NCI-H446 (cell line): Measurements from ENCODE around the gene ACSL4.
"Not testable (repeated sequence)": the region's sequence is repeated elsewhere in the genome, so short reads cannot be mapped to it uniquely, and the experiment has no call there.

Source experiments
- DNase-seq, 2 experiments: peaks; one replicate each; lab custom pipeline; 2025; lab: John Stamatoyannopoulos, UW

Gene ACSL4

GRCh38 chrX:109667986-109668385, 65.1 kb downstream of the ACSL4 start:
- no peak for DNase-seq

DNA sequence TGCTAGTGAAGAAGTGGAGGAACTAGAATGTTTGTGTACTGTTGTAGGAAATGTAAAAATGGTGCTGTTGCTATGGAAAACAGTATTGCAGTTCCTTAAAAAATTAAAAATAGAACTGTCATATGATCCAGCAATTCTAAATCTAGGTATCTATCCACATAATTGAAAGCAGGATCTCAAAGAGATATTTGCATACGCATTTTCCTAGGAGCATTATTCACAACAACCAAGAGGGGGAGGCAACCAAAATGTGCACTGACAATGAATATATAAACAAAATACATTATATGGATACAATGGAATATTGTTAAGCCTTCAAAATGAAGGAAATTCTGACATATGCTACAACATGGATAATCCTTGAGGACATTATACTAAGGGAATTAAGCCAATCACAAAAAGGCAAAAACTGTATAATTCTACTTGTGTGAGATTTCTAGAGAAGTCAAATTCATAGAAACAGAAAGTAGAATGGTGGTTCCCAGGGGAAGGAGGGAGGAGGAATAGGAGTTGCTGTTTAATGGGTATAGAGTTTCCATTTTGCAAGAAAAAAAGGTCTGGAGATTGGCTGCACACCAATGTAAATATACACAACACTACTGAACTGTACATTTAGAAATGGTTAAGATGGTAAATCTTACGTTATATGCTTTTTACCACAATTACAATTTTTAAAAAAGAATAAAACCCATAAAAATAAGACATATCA, 72.5 kb downstream of the ACSL4 start:
- DNase-seq = no peak

DNA sequence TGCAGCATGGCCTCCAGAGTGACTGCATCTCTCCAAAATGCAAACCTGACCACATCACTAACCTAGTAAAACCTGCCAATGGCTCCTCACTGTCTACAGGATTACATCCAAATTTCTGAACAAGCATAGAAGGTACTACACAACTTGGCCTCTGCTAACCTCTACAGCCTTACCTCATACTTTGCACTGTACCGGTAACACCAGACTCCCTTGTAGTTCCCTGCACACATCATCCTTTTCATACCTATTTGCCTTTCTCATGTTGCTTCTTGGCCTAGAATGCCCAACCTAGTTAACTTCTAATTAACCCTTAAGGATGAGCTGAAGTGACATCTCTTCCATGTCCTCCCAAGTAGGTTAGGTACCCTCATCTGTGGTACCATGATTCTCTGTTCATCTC, 74.7 kb downstream of the ACSL4 start:
- DNase-seq = no peak

GRCh38 chrX:109657364-109657763, 75.7 kb downstream of the ACSL4 start:
- not testable (repeated sequence) for DNase-seq

DNA sequence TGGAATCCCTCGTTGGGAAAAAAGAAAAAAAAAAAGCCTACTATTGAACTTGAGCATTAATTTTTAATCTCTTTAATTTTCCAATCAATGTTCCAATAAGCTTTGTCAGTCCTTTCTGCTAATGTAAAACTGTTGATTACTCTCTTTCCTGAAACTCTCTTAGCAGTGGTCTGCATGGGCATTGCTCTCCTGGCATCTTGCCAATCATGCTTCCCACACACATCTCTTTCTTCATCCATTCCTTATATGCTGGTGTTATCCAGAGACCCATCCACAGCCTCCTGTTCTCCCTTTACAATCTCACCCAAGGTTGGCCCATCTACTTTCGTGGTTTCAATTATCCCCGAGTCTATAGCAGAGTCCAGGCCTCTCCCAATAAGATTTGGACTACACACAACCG, 76.3 kb downstream of the ACSL4 start:
- DNase-seq = no peak

GRCh38 chrX:109655502-109656201, 77.4 kb downstream of the ACSL4 start:
- no peak for DNase-seq

GRCh38 chrX:109654516-109655109, 78.4 kb downstream of the ACSL4 start:
- no peak for DNase-seq

DNA sequence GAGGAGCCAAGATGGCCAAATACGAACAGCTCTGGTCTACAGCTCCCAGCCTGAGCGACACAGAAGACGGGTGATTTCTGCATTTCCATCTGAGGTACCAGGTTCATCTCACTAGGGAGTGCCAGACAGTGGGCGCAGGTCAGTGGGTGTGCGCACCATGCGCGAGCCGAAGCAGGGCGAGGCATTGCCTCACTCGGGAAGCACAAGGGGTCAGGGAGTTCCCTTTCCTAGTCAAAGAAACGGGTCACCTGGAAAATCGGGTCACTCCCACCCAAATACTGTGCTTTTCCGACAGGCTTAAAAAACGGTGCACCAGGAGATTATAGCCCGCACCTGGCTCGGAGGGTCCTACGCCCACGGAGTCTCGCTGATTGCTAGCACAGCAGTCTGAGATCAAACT, 88.4 kb downstream of the ACSL4 start:
- DNase-seq = not testable (repeated sequence)

GRCh38 chrX:109643687-109644086, 89.4 kb downstream of the ACSL4 start:
- DNase-seq = no peak

DNA sequence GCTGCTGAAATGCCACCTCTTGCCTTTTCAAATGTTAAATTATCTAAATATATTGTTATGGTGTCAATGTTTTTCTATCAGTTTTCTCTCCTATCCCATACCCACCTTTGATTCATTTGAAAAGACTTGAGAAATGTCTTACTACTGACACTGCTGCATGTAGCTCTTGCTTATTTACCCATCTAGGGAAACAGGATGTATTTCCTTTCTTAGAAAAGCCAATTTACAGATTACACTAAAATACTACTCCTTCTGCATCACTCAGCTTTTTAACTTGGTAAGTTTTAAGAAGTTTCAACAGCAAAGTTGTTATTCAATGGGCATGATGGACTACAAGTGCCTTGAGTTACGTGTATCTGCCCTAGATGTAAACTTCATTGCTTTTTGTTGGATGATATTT, 94.9 kb downstream of the ACSL4 start:
- DNase-seq = no peak

GRCh38 chrX:109637477-109637876, 95.6 kb downstream of the ACSL4 start:
- DNase-seq = not testable (repeated sequence)

DNA sequence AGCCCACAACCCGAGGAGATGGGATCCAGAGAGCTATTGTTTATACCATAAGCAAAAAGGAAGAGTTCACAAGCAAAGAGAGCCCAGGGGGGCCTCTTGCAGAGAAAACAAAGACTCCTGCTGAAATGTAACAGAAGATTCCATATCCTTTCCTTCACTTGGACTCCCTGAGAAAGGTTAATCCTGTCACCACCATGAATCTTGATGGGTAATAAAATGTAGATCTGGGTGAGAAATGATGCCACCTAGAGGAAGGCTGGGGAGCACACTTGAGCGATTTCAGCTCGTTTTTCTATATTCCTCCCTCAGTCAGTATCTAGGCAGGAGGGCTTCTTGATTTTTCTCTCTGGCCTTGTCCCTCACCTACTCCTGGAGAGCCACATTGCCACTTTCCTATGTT, 97.9 kb downstream of the ACSL4 start:
- no peak for DNase-seq

DNA sequence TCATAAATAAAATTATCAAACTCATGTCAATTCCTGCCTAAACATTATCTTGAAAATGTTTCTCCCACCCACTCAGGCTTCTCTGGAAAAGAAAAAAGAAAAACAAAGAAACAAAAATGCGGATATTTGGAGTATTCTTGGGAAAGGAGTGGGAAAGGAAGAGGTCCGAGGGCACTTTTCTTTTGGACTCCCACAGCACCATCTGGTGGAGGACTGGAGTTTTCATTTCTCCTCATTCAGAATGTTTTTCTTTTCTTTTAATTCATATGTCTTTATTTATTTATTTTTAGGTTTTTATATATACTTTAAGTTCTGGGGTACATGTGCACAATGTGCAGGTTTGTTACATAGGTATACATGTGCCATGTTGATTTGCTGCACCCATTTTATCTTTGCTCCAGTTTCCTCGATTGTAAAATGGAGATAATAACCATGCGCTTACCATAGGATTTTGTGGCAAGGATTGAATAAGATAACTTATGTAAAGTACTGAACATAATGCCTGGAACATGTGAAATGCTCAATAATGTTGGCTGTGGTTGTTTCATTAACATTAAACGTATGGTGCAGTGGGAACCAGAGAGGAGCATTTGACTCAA, 100.1 kb downstream of the ACSL4 start:
- no peak for DNase-seq

GRCh38 chrX:109629310-109629709, 103.7 kb downstream of the ACSL4 start:
- peak; percentile 28 to 85 for DNase-seq

GRCh38 chrX:109626637-109627036, 106.4 kb downstream of the ACSL4 start:
- DNase-seq = no peak

DNA sequence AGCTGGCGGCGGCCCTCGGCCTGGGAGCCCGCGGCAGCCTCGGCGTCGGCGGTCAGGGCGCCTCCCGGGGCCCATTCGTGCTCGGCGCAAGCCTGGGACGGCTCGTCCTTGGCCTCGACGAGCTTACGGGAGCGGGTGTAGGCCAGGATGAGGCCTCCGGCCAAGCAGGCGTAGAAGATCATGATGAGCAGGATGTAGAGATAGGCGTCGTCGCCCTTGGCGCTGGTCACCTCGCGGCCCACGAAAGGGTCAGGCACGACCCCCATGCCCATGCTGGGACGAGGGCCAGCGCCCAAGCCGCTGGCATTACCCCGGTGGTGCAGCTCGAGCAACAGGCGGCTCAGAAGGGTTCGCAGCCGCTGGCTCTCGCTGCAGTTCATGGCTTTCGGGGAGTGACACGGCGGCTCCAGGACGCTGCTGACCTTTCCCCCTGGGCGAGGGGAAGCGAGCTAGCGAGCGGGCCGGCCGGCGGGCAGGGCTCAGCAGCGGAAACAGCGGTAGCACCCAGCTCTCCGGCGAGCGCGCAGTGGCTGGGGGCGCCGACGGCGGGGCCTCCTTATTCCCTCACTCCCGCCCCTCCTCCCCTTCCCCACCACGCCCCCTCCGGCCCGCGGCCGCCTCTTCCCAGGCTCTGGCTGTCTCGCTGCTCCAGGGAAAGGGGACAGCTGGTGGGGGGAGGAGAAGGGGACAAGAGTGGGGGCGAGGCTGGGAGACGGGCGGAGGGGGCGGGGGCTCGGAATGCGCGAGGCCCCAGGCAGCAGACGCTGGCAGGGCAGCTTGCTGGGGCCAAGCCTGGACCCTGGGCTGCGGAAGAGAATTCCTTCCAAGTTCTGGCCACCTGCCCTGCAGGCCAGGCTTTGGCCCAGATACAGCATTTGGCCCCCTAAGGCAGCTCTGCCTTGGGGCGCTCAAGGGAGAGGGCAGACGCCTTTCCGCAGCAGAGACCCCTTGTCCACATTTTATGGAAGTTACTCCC, 108.1 kb downstream of the ACSL4 start, which contains the start of gene KCNE5:
TSS of gene KCNE5 (minus strand) at position 532 of the 976 bp plus-strand sequence. CDS start at position 380, 152 bp downstream.
- DNase-seq = no peak

GRCh38 chrX:109623997-109624396, 109.1 kb downstream of the ACSL4 start:
- DNase-seq = peak in 1 of 2 experiments; percentile 46

GRCh38 chrX:109622270-109622669, 110.8 kb downstream of the ACSL4 start:
- no peak for DNase-seq

GRCh38 chrX:109619771-109620170, 113.3 kb downstream of the ACSL4 start:
- DNase-seq = no peak

DNA sequence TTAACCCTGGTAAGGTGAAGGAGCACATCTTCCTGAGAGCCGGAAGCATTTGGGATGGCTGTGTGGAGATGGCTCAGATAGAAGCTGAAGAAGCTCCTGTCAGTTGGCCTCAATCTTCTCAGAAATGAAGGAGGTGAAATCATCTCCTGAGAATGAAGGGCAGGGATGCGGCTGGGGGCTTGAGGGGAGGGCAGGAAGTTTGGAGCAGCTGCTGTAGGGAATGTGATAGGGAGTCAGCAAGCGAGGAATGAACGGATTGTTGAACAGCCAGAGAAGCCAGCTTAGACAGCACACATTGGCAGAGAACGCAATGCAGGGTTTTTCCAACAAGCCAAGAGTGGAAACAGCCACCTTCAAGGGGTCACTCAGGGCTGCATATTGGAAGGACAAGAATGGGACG, 118.1 kb downstream of the ACSL4 start:
- DNase-seq = no peak

DNA sequence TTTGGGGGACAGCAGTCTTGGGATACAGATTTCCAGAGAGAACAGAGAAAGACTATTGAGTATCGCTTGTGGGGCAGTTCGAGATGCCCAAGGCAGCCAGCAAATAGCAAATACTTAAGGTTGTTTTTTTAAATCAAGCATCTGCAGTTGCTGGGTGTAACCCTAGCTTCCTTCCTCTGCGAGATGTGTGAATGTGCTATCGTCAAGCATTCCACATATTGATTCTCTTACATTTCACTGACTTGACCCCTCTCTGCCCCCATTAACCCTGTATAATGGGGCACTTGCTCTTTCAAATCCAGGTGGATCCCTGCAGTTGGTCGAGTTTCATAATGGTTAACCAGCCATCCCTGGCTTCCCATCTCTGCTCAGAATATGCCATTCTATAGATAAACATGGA, 131.6 kb downstream of the ACSL4 start:
- no peak for DNase-seq
